SH-SY5Y (cell line): ENCODE measurements around the gene LRP2.

ENCODE experiments used
- GATA2 ChIP-seq: IDR thresholded peaks from 2 replicates; pipeline ENCODE4 v1.6.1; 2011; ENCODE audit warnings: mild to moderate bottlenecking, low read depth, low read length
- GATA3 ChIP-seq: IDR thresholded peaks from 2 replicates; pipeline ENCODE4 v1.6.1; 2011; ENCODE audit warnings: low read depth, mild to moderate bottlenecking, low read length, moderate library complexity

GRCh38 chr2:169200756-169201155, 161.6 kb downstream of the LRP2 start:
- no peak for TF ChIP-seq GATA3
- TF ChIP-seq GATA2 = no peak
